Psoas muscle (tissue), 8 donors: ENCODE results near the gene DDX23. TPM values are rescaled to one million over a fixed set of nuclear protein-coding genes. Genes with fewer than 3 reads are reported as not detected.
"Not testable (repeated sequence)": the region's sequence is repeated elsewhere in the genome, so short reads cannot be mapped to it uniquely, and the experiment has no call there.

Experiments used
- ATAC-seq, 4 donors: fragments of 200-7000 bp; cut with Tn5 transposase; one replicate each; pipeline ENCODE4 v1.9.1; 2020; ENCODE audit warnings: moderate library complexity in 3 of 4, mild to moderate bottlenecking in 2 of 4
- DNase-seq, 2 donors: peaks; one replicate each; pipeline ENCODE4 v3.0.0-alpha.2; 2020
- H3K27ac ChIP-seq: fragments of 200-600 bp; one replicate; pipeline ENCODE4 v1.8.0; 2022
- H3K27me3 ChIP-seq, 3 donors: fragments of 200-600 bp in 1 of 3; one replicate each; pipeline versions ENCODE4 v1.6.1 to v1.8.0; 2013 to 2022; ENCODE audit warnings: low read length in 2 of 3, mild to moderate bottlenecking in 2 of 3, moderate library complexity in 1 of 3; ENCODE audit not compliant: insufficient read depth in 3 of 3
- H3K36me3 ChIP-seq, 2 donors: fragments of 200-600 bp in 1 of 2; one replicate each; pipeline versions ENCODE4 v1.6.1 to v1.8.0; 2013 to 2022; ENCODE audit warnings: low read depth in 1 of 2, mild to moderate bottlenecking in 1 of 2, moderate library complexity in 1 of 2; ENCODE audit not compliant: insufficient read depth in 1 of 2
- H3K4me1 ChIP-seq: fragments of 200-600 bp; one replicate; pipeline ENCODE4 v1.8.0; 2022
- H3K4me3 ChIP-seq: fragments of 200-600 bp; one replicate; pipeline ENCODE4 v1.8.0; 2022; ENCODE audit warnings: mild to moderate bottlenecking
- H3K9me3 ChIP-seq: fragments of 200-600 bp; one replicate; pipeline ENCODE4 v1.8.0; 2022
- WGBS, 3 donors: extraction: QIAGEN DNeasy Blood & Tissue Kit; methylation state at CpG; one replicate each; pipeline versions ENCODE4 v1.1.6 to v1.1.7; 2013; 5-methylcytosine and 5-hydroxymethylcytosine counted together
- intact Hi-C, 2 donors: fragments of 100-400 bp; cut with DNase I; formaldehyde crosslinking; loops; one replicate each; pipeline versions ENCODE4 v1.11.0 to v1.14.2; 2022
- polyA plus RNA-seq, 3 donors: library from polyadenylated mRNA; stranded (reverse); fragments of 200-250 nt; gene quantifications; one replicate each; pipeline ENCODE4 v1.2.3, GENCODE V29; 2013
- total RNA-seq, 4 donors: library from RNA; stranded (reverse); fragmentation: NEBNext Ultra II Directional in 2 of 4; extraction: Animal tissue kit (Norgen Biotek cat#: 25700) in 2 of 4; gene quantifications; one replicate each; pipeline versions ENCODE4 v1.2.1 to v1.2.4, GENCODE V29; 2021 to 2023
- TF ChIP-seq, protein P1 (sequence below): fragments of 200-600 bp; IDR thresholded peaks from one replicate; pipeline ENCODE4 v1.8.0; 2022; ENCODE audit warnings: antibody characterized with exemption
- donor health status: healthy with polysubstance abuse.
- donor health status: DM: no; HTN: no; CAD: no; lungs with moderate emphysema.
- donor health status: Bipolar disorder and iron deficiency.
- donor health status: healthy.
- donor health status: DM: yes; HTN: yes; CAD: no.
- donor health status: DM: no; HTN: no; CAD: no.
- donor health status: DM: no; HTN: no; CAD: no.
- donor health status: DM: yes; HTN: yes; CAD: no.

The DDX23 gene
- total and polyA plus RNA-seq, 7 donors = 38.5 to 92.8 (median 62.3) TPM

DNA sequence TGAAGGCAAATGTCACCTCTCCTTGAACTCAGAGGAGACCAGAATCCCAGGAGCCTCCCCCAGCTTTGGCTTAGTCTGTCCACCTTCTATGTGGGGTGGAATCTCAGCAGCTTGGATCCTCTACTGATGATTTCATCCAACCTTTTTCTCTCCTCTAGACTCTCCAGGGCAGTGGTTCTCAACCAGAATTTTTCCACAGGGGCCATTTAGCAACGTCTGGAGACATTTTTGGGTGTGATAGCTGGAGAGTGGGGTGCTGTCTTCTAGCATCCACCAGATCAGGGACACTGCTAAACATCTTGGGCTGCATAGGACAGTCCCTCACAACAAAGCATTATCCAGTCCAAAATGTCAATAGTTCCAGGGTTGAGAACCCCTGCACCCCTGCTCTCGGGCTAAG, 4.4 kb upstream of the DDX23 start:
- Histone ChIP-seq H3K36me3 (no peaks in the 10 kb centered on the region), H3K4me1 (peaks cover 4% of the 10 kb centered on the region), H3K27me3 (no peaks in the 10 kb centered on the region), H3K4me3 (no peak overlapping the region), H3K9me3 (no peaks in the 10 kb centered on the region), H3K27ac (no peak overlapping the region)
- ATAC-seq = no peak
- intact Hi-C loops = loop anchor here in 1 of 2 donors (5.0 kb wide), 1 partner anchor 131 kb away; no protein-coding TSS in a partner anchor
- 50 to 67% (median 51%) methylated on average over 2 of the region's 2 CpGs for WGBS, 3 donors
- TF ChIP-seq, protein P1, sequence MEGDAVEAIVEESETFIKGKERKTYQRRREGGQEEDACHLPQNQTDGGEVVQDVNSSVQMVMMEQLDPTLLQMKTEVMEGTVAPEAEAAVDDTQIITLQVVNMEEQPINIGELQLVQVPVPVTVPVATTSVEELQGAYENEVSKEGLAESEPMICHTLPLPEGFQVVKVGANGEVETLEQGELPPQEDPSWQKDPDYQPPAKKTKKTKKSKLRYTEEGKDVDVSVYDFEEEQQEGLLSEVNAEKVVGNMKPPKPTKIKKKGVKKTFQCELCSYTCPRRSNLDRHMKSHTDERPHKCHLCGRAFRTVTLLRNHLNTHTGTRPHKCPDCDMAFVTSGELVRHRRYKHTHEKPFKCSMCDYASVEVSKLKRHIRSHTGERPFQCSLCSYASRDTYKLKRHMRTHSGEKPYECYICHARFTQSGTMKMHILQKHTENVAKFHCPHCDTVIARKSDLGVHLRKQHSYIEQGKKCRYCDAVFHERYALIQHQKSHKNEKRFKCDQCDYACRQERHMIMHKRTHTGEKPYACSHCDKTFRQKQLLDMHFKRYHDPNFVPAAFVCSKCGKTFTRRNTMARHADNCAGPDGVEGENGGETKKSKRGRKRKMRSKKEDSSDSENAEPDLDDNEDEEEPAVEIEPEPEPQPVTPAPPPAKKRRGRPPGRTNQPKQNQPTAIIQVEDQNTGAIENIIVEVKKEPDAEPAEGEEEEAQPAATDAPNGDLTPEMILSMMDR = no peak
- DNase-seq = no peak

DNA sequence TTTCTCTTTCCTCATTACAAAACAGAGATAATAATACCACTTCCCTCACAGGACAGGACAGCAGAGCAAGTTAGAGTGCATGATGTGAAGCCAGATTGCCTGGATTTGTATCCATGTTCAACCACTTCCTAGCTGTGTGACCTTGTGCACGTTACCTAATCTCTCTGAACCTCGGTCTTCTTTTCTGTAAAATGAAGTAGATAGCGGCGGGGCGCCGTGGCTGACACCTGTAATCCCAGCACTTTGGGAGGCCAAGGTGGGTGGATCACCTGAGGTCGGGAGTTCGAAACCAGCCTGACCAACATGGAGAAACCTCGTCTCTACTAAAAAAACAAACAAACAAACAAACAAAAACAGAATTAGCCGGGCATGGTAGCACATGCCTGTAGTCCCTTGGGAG, 3.0 kb upstream of the DDX23 start:
- ATAC-seq = not testable (repeated sequence)

DNA sequence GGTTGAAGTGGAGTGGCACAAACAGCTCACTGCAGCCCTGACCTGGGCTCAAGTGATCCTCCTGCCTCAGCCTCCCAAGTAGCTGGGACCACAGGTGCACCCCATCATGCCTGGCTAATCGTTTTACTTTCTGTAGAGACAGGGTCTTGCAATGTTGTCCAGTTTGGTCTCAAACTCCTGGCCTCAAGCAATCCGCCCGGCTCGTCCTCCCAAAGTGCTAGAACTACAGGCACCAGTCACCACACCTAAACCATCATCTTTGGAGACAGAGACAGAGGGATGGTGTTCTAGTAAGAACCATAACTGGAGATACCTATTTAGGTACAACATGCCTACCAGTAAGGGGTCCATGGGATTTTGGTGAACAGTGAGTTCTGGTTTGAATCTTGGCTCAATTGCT, 2.5 kb upstream of the DDX23 start:
- H3K36me3 ChIP-seq = peaks cover 0 to 12% of the 10 kb centered on the region in 2 donors
- H3K9me3 ChIP-seq = no peaks in the 10 kb centered on the region
- H3K27ac ChIP-seq = no peak overlapping the region
- TF ChIP-seq, protein P1 = no peak
- ATAC-seq = no peak
- H3K4me3 ChIP-seq = no peak overlapping the region
- peaks cover 19% of the 10 kb centered on the region for H3K4me1 ChIP-seq
- intact Hi-C loops = loop anchor here in 1 of 2 donors (5.0 kb wide), 1 partner anchor 83 kb away; no protein-coding TSS in a partner anchor
- WGBS, 3 donors = 91 to 93% (median 91%) methylated on average over 4 of the region's 4 CpGs
- no peak for DNase-seq
- H3K27me3 ChIP-seq = no peaks in the 10 kb centered on the region

More for the DNA sequence above, 3.0 kb upstream of the DDX23 start:
- H3K9me3 ChIP-seq, DNase-seq, H3K27me3 ChIP-seq, H3K4me3 ChIP-seq, H3K27ac ChIP-seq, H3K36me3 ChIP-seq: not testable (repeated sequence)
- intact Hi-C loops = loop anchor here (5.0 kb wide), 2 partner anchors 82 to 132 kb away; no protein-coding TSS in a partner anchor
- WGBS, 3 donors = 86 to 89% (median 87%) methylated on average over 10 of the region's 10 CpGs
- H3K4me1 ChIP-seq = peaks cover 17% of the 10 kb centered on the region

DNA sequence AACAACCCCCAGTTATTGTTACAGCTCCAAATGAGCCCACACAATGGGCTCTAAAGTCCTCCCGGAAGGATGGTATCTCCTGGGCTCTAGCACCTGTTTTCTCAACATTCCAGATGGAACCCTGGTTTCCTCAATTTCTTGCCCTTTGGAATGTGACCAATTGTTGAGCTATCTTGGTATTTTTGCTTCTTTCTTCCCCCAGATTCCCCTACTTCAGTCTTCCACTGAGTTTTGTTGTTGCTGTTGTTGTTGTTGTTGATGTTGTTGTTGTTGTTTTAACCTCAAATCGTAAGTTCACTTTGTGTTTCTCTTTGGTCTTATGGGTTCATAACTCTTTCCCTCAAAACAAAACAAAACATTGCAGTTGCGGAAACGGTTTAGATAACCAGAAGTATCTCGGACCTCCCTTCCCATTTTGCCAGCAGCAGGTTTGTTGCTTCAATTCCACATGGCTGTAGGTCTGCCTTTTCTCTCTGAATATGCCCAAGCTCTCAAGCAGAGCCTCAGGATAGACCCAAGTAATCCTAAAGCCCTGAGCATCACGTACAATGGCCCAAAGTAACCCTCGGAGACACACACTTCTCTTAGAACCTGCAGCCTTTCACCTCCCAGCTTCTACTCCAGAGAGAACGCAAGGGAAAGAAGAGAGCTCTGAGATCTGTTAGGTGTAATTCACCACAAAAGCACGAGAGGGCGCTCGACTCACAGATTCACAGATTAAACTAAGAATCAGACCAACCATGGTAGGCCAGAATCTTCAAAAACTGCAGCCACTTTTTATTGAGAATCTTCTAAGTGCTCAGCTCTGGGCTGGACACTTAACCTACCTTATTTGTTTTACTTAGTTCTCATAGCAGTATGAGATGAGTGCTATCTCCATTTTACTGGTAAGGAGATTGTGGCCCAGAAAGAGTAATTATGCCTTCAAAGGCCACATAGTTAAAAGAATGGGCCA, 1.0 kb upstream of the DDX23 start:
- Histone ChIP-seq H3K4me3 (peak overlapping the region; percentile 100), H3K4me1 (peaks cover 19% of the 10 kb centered on the region), H3K9me3 (no peaks in the 10 kb centered on the region), H3K27me3 (no peaks in the 10 kb centered on the region), H3K27ac (peak overlapping the region; percentile 91), H3K36me3 (peaks cover 0 to 21% of the 10 kb centered on the region in 2 donors)
- 1 to 2% (median 2%) methylated on average over 11 of the region's 11 CpGs for WGBS, 3 donors
- intact Hi-C loops = loop anchor here (1.0 to 5.0 kb wide), 3 partner anchors 37 to 84 kb away; no protein-coding TSS in a partner anchor
- TF ChIP-seq, protein P1 = peak; percentile 95
- peak; percentile 60 to 80 (median 74) for ATAC-seq
- DNase-seq = peak; percentile 74 to 81

DNA sequence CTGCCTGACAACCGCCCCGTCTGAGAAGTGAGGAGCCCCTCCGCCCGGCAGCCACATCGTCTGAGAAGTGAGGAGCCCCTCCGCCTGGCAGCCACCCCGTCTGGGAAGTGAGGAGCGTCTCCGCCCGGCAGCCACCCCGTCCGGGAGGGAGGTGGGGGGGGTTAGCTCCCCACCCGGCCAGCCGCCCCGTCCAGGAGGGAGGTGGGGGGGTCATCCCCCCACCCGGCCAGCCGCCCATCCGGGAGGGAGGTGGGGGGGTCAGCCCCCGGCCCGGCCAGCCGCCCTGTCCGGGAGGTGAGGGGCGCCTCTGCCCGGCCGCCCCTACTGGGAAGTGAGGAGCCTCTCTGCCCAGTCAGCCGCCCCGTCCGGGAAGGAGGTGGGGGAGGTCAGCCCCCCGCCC, 9.9 kb downstream of the DDX23 start:
- H3K36me3 ChIP-seq = peaks cover 15 to 83% of the 10 kb centered on the region in 2 donors
- H3K27me3 ChIP-seq, ATAC-seq, H3K9me3 ChIP-seq, DNase-seq, H3K27ac ChIP-seq, H3K4me1 ChIP-seq, intact Hi-C loops, H3K4me3 ChIP-seq: not testable (repeated sequence)
- WGBS, 3 donors = 92 to 94% (median 93%) methylated on average over 10 to 29 of the region's 29 CpGs
